Keratinocyte (primary cell): ENCODE results near the gene MRPL9.
A peak's percentile ranks its signal among the peaks of the same experiment; 100 is the strongest.

ENCODE experiments used
- CTCF ChIP-seq, 3 experiments: IDR thresholded peaks in 1 of 3; conservative IDR thresholded peaks in 1 of 3; optimal IDR thresholded peaks in 1 of 3; 2 replicates in 2 of 3; 3 replicates in 1 of 3; pipeline versions ENCODE3 to v1.5.1; 2011; ENCODE audit warnings: low read length in 3 of 3, mild to moderate bottlenecking in 3 of 3, moderate library complexity in 2 of 3, control low read depth in 1 of 3, inconsistent platforms in 1 of 3; ENCODE audit not compliant: insufficient read depth in 2 of 3; ENCODE audit errors: extremely low read depth in 1 of 3
- EZH2 ChIP-seq: IDR thresholded peaks from one replicate; pipeline ENCODE4 v1.6.1; 2012; ENCODE audit warnings: inconsistent platforms, mild to moderate bottlenecking, low read length, moderate library complexity

DNA sequence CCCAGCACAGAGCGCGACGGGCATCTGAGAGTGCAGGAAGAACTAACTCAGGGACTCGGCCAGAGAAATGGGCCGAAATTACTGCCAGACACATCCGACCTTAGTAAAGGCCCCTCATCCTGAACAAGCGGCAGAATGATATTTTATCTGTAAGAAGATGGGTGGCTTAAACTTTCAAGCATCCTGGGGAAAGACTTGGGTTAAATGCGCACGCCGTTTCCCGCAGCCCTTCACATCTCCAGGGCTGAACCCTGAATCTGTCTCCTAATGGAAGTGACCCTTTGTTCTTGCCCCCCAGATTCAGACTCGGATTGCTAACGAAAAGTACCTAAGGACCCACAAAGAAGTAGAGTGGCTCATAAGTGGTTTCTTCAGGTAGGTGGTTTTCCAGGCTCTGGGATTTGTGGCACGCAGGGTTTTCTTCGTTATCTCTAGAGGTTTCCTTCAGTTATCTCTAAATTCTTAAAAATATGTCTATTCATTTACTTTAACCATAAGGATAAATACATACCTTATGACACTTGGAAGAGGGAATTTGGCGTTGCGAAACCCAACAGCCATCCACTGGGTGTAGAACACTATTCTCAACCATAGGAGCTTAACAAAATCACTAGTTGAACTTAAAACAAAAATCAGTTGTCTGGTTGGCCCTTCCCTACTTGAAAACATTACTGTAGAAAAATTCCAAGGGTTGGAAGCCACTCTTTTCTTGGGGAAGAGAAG lies 41.3 kb downstream of the MRPL9 start:
- TF ChIP-seq CTCF (optimal IDR thresholded peaks at IDR 0.05 in 1 of 3, IDR thresholded peaks at IDR 0.05 in 1 of 3, conservative IDR thresholded peaks at IDR 0.05 in 1 of 3; ENCODE audit: extremely low read depth in 1 of 3, insufficient read depth in 2 of 3, low read length in 3 of 3) (no peak), EZH2 (peak; percentile 68)
